Measurements from ENCODE around the gene MTHFD1.

The MTHFD1 gene

GRCh38 chr14:64407329-64407728, 19.2 kb downstream of the MTHFD1 start:
- no peak for DNase-seq

GRCh38 chr14:64409126-64409920, 21.2 kb downstream of the MTHFD1 start:
- no peak for DNase-seq

GRCh38 chr14:64410084-64410774, 22.1 kb downstream of the MTHFD1 start:
- DNase-seq = no peak

- DNase-seq = no peak
These were observed 22.8 kb downstream of the MTHFD1 start for GRCh38 chr14:64411001-64411400.

GRCh38 chr14:64412237-64412636, 24.1 kb downstream of the MTHFD1 start:
- DNase-seq = no peak

DNA sequence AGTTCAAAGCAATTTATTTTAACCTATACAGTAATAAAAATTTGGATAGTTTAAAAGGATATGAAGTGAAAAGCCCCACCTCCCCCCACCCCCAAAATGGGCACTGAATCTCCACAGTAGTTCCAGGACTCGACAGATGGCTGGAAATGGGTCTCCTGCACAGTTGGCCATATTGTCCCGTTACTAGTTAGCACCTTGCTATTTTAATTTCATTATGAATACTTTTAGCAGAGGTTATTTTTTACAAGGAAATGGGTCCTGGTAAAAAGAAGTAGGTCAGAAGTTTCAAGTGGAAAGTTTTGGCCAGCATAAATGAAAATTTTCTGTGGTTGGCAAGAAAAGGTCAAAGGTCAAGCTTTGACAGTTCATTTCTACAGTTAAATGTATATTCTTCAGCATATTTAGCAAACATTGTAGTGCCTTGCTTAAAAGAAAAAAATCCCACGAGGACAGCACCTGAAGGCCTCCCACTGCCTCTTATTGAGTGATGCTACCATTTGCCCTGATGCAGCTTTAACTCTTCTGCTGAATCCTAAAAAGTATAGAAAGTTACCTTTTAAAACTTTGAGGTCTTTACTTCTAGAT, 28.3 kb downstream of the MTHFD1 start:
- DNase-seq = no peak

GRCh38 chr14:64417055-64417770, 29.1 kb downstream of the MTHFD1 start:
- DNase-seq = no peak

- DNase-seq = no peak
These were observed 29.6 kb downstream of the MTHFD1 start for GRCh38 chr14:64417771-64418125.

- DNase-seq = no peak
These were observed 30.9 kb downstream of the MTHFD1 start for GRCh38 chr14:64419003-64419402.

DNA sequence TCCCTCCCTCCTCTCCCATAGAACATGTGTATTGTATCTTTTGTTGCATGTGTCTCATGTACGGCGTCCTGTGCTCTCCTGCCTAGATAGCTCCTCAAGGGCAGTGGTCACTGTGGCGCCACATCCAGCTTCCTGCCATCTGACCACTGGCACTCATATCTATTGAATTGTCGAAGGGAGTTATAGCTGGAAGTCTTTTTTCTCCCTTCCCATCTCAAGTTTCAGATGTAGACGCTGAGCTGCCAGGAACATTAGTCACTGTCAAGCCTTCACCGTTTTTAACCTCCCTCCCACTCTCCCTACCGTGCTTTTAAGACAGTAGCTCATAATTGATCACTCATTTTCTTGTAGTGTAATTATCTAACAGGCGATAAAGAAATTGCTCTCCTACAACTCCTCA, 33.0 kb downstream of the MTHFD1 start:
- no peak for DNase-seq

- DNase-seq = no peak
These were observed 33.9 kb downstream of the MTHFD1 start for GRCh38 chr14:64422005-64422404.

DNA sequence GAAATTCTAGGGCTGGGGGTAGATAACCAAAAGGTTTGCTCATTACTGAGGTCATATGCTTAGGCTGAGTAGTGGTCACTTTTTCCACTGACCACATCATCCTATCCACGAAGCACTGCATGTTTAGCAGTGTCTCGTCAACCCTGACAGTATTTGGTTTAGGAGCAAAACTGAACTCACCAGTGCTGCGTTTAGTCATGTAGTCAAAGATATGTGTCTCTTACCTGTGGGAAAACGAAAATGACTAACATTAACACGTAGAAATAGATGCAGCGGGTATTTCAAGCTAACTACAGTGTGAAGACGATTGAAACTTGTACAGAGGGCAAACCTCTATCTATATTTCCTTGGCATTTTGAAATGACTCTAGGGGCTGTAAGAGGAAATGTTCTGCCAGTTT, 34.6 kb downstream of the MTHFD1 start:
- DNase-seq = no peak

GRCh38 chr14:64423987-64424386, 35.8 kb downstream of the MTHFD1 start:
- DNase-seq = no peak

DNA sequence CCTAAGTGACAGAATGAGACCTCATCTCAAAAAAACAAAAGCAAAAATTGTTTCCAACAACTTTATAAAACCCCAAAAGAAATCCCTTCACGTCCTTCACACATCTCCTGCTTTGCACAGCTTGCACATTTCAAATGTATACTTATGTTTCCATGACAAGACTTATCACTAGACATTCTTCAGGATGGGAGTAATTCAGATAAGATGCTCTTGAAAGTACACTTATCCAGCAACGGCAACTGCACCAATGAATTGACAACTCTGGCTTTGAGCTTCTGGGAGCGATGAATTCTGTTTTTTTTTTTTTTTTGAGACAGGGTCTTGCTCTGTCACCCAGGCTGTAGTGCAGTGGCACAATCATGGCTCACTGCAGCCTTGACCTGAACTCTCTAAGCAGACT, 46.4 kb downstream of the MTHFD1 start:
- no peak for DNase-seq

GRCh38 chr14:64438181-64438841, 50.2 kb downstream of the MTHFD1 start:
- no peak for DNase-seq

GRCh38 chr14:64439141-64439540, 51.0 kb downstream of the MTHFD1 start:
- DNase-seq = no peak

DNA sequence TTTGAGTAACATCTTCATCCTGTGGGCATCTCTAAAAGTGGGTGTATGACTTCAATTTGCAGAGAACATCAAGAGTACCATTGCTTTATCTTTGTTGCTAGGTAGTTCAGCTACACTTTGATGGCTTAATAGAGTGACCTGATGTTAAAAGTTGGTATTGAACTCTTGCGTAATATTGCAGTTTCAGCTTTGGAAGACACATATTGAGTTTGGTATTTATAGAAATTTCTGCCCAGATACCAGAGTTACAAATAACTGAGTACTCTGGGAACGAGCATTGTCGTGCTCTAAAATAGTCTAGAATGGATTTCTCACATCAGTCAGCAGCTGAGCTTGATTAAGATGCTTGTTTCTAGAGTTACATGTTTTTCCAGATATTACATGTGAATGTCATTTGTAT, 52.3 kb downstream of the MTHFD1 start:
- no peak for DNase-seq

GRCh38 chr14:64442300-64442988, 54.3 kb downstream of the MTHFD1 start:
- DNase-seq = no peak

- no peak for DNase-seq
These were observed 56.0 kb downstream of the MTHFD1 start for GRCh38 chr14:64444140-64444539.

GRCh38 chr14:64444984-64445845, 57.1 kb downstream of the MTHFD1 start:
- DNase-seq = no peak
